SIG-M5 treated with dmso at 0.1 percent for 504 hours (cell line): ENCODE measurements around the gene ARL6IP5.

ENCODE experiments used
- DNase-seq: peaks from one replicate; lab custom pipeline; 2025; ENCODE audit not compliant: unreplicated experiment; lab: John Stamatoyannopoulos, UW

The ARL6IP5 gene, protein sequence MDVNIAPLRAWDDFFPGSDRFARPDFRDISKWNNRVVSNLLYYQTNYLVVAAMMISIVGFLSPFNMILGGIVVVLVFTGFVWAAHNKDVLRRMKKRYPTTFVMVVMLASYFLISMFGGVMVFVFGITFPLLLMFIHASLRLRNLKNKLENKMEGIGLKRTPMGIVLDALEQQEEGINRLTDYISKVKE

DNA sequence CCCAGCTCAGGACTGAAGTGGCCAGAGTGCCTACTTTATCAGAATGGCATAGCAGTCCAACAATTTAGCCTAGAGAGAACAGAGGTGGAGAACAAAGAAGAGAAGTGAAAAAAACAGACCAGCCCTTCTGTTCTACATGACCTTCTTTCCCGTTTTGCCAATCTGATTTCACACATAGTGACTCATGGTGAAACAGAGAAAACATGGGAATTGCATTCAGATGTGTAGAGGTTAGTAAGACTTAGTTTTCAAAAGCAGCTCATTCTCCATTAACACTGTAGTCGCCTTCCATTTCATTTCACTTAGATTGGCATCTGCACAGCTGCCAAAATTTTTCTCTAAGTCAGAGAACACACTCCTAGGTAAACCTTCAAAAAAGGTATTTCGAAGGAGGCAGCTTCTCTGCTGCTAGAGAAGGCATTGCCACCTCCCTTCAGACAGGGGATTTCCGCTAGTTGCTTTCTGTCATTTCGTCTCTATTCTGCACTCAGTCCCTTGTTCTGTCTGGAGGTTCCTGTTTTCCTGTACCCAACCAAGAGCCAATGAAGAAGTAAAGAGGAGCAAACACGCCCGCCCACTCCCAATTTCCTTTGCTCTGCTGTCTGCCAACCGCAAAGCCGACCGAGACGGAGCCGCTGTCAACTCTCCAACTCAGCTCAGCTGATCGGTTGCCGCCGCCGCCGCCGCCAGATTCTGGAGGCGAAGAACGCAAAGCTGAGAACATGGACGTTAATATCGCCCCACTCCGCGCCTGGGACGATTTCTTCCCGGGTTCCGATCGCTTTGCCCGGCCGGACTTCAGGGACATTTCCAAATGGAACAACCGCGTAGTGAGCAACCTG is at the start of gene ARL6IP5:
TSS of gene ARL6IP5 (plus strand) at position 612 of the 842 bp plus-strand sequence. CDS start at position 723, 111 bp downstream.
- peak; percentile 99 for DNase-seq

DNA sequence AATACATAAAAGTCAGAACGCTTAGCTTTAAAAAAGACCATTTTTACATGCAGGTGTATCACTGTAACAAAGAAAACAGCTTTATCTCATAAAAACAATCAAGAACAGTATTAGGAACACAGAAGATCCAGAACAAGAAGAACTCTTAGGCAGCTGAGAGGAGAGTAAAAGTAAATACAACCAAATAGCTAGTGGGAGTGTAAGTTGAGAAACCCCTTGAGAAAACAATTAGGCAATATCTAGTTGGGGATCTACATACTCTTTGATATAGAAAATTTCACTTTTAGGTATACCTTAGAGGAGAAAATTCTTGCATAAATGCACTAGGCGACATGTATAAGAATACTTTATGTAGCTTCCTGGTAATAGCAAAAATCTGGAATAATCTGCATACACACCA is 40.1 kb upstream of the ARL6IP5 start:
- peak; percentile 5 for DNase-seq

DNA sequence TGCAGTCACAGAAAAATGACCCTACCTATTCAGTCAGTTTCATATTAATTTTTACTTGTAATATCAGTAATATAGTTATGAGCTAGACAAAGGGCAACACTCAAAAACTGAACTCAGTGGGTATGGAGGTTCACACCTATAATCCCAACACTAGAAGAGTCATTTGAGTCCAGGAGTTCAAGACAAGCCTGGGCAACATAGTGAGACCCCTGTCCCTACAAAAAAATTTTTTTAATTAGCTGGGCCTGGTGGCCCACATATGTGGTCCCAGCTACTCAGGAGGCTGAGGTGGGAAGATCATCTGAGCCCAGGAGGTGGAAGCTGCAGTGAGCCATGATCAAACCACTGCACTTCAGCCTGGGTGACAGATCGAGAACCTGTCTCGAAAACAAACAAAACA is 35.7 kb upstream of the ARL6IP5 start:
- no peak for DNase-seq

DNA sequence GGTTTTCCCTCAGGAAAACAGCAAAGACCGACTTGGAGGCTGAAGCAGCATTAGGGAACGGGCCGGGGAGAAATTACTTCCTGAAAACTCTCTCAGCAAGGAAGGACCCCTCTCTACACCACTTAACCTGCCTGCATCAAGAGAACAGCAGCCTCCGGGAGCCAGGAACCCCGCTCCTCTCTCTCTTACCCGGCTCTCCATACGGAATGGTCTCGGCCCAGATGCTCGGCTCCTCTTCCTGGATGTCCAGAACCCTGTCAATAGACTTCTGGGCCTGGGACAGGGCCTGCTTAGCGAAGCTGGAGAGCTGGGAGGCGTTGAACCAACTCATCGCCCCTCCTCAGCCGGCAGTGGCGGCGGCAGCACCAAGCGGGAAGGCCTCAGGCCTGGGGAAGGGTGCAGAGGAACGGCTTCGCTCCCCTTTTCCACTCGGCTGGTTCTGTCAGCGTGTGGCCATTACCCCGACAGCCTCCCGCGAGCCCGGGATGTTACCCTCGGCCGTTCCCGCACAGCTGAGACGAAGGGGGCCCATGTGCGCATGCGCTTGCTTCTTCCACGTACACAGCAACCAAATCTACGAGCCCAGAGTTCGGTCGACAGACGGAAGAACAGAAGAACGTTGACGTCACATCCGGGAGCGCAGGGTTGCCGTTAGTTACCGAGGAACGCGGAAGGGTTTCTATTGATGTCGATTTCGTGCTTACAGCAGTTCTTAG is 32.8 kb upstream of the ARL6IP5 start, which contains the start of gene TMF1:
TSS of gene TMF1 (minus strand) at position 578 of the 716 bp plus-strand sequence. CDS start at position 331, 247 bp downstream.
- no peak for DNase-seq

DNA sequence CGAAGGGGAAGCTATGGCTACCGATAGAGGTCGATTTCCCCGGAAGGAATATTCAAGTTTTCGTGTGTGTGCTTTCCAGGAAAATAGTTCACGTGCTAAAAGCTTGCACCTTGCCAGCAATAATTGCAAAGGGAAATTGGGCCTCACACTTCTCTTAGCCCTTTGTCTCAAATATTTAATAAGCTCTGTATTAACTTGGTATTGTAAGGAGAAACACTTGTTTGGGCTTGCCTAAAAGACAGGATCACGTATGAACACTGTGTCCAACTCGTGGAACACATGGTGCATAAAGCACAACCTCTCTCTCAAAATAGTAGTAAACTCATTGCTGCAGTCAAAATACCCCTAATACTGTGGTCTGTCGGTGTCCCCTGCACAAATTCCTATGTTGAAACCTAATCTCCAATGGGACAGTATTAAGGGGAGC is 32.3 kb upstream of the ARL6IP5 start:
- no peak for DNase-seq

DNA sequence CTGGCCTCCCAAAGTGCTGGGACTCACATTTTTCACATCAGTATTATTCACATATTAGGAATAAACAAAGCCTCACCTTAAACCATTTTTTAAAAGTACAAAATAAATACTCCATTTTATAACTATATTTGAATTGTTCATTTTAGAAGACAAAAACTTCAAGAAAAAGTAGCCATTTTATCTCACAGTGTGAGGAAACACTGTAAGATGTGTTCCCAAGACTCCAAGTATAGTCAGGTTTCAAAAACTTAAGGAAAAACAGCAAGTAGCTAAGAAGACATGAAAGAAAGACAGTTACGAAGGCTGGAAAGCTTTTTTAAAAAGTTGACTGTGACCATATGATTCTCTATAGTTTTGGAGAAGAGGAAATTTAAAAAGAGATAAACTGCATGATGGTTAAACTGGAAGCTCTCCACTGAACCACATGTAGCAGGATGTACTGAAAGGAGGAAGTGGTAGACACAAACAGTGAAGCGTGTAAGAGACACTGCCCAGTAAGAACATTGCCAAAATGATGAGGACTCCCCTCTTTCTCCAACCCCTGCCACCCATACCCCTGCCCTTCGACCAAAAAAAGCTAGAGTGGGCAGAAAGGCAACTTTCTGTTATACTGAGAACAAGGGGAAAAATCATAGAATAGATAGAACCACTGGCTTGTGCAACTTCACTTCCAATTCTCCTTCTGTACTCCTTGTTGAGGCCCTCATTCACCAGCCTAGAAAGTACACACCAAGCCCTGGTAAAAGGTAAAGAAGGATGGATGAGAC is 26.4 kb upstream of the ARL6IP5 start:
- DNase-seq = peak; percentile 70

DNA sequence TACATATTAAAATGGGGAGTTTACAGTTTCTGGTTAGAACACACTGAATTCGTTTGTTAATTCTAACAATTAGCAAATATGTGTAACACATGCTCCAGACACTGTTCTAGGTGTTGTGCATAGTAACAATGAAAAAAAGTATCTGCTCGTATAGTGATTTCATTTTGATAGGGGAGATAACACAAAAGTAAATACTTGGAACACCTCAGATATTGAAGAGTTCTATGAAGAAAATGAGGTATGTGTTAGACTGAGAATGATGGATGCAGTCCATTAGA is 25.9 kb upstream of the ARL6IP5 start:
- DNase-seq = no peak

DNA sequence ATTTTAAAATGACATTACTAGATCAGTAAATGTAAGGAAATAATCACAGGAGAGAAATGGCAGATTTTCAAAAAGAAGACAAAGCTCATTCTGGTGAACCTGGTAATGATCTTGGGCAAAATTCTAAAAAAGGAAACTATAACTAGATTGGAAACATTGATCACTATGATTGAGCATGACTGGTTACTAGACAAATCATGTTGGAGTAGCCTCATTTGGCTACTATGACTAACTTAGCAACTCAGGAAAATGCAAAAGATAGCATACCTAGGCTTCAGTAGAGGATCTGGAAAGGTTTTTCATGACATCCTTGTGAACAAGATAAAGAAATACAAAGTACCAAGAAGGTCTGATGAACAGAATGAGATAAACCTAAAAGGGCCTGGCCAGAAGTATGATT is 25.0 kb upstream of the ARL6IP5 start:
- no peak for DNase-seq

DNA sequence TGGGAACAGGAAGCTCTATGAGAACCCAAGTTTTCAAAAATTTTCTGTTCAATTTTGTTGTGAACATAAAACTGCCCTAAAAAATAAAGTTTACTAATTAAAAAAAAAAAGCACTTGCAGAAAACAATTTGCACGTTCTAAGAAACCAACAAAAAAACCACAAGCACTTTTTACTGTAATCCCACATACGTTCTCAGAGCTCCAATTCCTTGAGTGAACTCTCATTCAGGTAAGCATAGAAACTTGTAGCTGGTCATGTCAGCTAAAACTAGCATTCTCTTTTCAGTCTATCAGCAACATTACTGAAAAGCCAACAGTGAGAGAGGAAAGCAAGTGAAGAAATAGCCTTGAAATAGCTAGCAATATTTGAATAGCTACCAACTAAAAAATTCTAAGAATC is 21.1 kb upstream of the ARL6IP5 start:
- DNase-seq = no peak

DNA sequence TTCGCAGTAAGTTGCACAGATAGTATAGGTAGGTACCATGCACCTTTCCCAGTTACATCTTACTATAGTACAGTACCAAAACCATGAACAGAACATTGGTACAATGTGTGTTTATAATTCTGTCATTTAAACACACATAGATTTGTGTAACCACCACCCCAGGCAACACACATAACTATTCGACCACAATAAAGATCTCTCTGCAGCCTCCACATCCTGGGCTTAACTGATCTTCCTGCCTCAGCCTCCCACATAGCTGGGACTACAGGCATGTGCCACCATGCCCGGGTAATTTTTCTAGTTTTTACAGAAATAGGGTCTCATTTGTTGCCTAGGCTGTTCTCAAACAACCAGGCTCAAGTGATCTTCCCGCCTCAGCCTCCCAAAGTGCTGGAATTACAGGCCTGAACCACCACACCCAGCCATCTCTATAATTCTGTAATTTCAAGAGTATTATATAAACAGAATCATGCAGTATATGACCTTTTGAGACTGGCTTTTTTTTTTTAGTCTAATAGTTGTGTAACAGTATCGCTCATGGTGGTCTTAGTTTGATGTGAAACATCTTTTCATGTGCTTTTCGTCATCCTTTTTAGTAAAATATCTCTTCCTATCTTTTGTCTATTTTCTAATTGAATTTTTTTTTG is 19.3 kb upstream of the ARL6IP5 start:
- no peak for DNase-seq

DNA sequence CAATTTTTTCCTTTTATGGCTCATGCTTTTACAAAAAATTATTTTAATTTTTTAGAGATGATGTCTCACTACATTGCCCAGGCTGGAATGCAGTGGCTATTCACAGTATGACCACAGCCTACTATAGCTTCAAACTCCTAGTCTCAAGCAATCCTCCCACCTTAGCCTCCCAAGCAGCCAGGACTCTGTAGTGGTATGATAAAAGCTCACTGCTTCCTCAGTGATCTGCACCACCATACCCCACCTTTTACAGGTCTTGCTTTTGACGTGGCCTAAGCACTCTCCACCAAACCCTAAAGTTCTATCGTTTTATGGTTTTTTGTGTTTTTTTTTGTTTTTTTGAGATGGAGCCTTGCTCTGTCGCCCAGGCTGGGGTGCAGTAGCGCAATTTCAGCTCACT is 18.6 kb upstream of the ARL6IP5 start:
- DNase-seq = no peak

DNA sequence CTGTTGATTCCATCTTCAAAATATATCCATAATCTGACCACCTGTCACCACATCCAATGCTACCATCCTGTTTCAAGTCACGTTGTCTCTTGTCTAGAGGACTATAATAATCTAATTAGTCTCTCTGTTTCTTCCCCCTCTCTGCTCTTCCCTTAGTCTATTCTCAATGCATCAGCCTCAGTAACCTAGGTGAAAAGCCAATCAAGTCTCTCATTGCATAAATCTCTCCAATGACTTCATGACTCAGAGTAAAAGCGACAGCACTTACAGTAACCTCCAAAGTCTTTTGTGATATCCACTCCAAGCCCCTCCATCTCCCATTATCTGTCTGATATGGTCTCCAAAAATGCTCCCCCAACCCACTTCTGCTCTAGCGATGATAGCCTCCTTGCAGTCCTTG is 11.8 kb upstream of the ARL6IP5 start:
- DNase-seq = no peak

DNA sequence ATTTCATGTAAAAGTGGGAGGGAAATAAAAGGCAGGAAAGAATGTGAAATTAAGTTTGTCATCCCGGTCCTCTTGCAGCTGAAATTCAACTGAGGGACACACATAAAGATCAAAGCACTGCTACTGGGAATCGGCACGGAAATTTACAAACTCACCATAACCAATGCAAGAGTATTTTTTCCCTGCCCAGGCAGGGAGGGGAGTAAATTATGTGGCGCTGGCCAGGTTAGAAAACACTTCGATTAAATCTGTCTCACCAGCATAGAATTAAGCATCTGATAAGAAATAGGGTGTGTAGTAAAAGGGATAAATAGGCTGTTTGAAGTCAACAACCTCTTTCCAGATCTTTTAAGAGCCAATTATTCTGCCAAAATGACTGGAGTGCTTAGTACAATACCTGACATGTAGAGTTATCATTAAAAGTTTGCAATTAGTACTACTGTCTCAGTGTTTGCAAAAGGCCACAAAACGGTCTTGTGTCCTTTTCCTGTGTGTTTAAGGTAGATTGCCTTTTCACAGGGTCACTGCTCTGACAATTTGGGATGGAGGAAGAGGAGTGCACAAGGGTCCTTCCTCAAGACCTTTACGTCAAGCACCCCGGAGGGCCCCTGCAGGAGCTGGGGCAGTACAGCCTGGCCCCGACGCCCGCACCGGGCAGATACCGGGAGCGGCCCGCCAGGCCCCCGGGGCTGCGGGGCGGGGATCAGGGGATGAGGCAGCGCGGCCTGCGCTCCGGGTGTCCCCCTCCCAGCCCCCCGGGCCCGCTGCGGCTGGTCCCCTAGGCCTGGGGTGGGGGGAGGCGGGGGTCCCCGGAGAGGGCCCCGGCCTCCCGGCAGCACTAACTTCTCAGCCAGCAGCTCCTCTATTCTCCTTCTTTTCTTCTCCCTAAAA is 5.2 kb upstream of the ARL6IP5 start:
- no peak for DNase-seq

DNA sequence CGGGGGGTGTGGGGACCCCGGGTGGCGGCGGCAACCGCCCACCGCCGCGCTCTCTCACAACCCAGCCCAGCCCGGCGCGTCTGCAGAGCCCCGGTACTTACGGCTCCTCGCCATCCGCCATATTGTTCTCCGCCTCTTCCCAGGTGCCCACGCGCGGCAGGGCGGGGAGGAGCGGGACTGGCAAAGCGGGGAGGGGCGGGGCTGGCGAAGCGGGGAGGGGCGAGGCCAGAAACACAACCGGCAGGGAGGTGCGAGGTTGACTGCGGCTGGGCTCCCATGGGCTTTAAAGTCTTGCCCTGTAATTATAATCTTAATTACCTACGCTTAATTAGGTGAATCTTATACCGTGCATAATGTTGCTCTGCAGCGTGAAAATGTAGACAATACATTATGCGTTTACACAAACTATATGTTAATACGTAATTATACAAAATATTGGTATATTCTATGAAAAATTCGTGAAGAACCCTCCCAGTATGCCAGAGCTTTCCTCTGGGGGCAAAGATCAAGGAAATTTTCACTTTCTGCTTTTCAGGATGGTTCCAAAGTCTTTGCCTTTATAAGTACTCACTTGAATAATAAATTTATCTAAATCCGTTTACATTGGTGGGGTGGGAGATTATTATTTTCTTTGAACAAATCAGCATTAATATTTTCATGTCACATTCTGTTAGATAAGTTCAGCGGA is 4.4 kb upstream of the ARL6IP5 start, which contains the start of gene UBA3:
TSS of gene UBA3 (minus strand) at position 133 of the 688 bp plus-strand sequence. CDS start at position 121, 12 bp downstream.
- peak; percentile 88 for DNase-seq

DNA sequence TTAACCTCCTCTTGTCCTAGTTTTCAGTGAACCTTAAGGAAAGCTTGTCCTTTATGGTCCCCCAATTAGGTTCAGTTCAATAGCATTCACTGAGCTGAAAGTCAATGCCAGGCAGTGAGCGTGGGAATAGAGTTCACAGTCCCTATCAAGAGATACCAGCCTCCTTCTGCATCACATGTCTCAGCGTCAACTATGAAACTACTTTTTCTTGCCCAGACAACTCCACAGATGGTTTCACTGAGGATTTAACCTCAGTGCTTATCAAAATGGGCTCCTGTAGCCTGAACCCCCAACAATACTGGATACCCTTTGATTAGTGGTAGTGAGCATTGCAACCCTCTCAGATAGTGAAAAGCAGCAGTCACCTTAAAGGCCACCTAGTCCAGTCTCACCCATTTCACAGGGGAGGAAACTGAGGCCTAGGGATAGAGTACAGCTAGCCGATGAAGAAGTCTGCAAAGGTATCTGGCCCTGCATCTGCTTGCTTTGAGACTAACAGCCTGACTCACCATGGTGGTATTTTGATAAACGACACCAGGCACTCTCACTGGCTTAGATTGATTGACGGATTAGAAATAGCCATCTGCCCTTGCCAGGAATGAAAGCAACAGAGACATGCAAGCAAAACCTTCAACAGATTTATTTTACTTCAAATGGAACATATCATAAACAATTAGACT is 3.0 kb upstream of the ARL6IP5 start:
- DNase-seq = no peak

DNA sequence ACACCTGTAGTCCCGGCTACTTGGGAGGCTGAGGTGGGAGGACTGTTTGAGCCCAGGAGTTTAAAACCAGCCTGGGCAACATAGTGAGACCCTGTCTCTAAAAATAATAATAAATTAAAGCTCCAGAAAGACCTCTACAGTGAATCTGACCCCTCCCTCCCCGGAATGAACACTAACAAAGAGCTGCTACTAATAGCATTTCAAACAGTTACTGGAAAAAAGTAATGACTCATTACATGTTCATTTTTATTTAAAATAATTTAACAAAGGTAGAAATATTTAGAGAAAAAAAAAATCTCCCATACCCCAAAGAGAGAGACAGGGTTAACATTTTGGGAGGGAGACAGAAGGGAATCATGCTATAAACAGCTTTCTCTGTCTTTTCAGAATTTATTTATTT is 2.4 kb upstream of the ARL6IP5 start:
- DNase-seq = no peak

DNA sequence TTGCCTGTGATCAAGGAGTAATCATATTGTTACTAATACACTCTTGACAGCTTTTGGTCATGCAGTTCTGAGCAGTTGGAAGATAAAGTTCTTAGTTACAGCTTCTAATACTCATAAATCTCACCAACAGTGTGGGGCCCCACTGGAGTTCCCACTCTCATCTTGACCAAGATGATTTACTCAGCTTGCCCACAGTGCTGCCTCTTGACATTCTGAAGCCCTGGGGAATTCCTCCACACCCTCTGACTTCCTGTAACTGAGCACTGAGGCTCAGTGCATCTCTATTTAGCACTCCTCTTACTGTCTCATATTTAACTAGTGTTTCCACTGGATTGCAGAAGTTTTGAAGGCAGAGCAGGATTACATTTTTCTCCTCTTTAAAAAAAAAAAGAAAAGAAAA is 1.9 kb upstream of the ARL6IP5 start:
- peak; percentile 43 for DNase-seq

DNA sequence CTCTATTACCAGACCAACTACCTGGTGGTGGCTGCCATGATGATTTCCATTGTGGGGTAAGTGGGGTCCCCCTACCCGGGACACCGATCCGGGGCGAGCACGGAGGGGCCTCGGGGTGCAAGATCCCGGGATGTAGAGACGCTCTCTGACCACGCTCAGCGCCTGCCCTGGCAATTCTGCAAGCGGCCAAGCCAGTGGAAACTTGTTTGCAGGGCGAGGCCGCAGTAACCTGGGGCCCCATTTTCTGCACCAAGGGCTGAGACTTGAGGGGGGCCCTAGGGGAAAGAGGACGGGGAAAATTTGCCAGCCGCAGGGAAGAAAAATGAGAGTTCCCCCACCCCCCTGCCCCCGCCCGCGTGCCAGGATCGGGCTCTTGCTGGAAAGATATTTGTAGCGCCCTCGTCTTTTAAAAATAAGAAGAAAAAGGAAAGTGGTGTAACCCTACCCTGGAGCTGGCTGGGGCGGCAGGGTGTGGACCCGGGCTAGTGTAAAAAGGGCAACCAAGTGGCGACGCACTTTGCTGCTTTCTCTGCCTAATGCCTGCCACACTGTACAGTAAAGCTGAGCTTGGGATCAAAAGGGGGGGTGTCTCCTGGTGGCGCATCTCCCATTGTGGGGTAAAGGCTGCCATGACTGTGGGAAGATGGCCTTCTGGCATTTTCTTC is 563 bp downstream of the ARL6IP5 start:
- peak; percentile 31 for DNase-seq
